IPS-18c (cell line): ENCODE measurements around the gene SLCO2A1.

ENCODE experiments used
- H3K4me3 ChIP-seq: 2 replicates; pipeline ENCODE4 v1.7.0; 2013; ENCODE audit warnings: low read depth, mild to moderate bottlenecking, low read length, moderate library complexity; ENCODE audit not compliant: insufficient read depth
- H3K9me3 ChIP-seq: one replicate; pipeline ENCODE4 v1.6.1; 2013; ENCODE audit warnings: mild to moderate bottlenecking, low read length, moderate library complexity; ENCODE audit not compliant: control insufficient read depth, insufficient read depth

The SLCO2A1 gene

DNA sequence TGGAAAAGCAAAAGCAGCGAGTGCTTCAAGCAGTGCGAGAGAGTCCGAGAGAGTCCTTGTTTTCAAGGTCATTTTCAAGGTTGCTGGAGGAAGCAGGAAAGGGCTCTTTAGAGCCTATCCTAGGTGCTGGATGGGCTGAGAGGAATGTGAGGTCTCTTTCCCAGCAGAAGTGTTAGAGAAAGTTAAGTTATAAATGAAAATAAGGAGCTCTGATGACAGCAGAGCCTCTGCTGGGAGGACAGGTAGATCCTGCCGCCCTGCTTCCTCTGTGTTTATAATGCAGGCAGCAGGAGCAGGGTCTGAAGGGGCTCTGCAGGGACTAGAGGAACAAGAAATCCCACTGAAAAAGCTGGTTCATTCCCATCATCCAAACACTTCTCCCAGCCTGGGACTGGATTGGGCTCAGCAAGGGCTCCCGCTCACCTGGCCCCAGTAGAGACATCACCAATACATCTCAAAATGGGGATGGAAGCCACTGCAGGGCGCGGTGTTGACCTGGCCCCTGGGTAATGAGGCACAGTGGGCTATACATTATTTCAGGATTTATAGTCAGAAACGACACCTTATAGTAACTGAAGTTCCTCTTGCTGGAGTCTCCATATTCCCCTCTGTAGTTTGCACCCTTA, 92.6 kb downstream of the SLCO2A1 start:
- no peak overlapping the region for H3K4me3 ChIP-seq
- no peaks in the 10 kb centered on the region for H3K9me3 ChIP-seq

DNA sequence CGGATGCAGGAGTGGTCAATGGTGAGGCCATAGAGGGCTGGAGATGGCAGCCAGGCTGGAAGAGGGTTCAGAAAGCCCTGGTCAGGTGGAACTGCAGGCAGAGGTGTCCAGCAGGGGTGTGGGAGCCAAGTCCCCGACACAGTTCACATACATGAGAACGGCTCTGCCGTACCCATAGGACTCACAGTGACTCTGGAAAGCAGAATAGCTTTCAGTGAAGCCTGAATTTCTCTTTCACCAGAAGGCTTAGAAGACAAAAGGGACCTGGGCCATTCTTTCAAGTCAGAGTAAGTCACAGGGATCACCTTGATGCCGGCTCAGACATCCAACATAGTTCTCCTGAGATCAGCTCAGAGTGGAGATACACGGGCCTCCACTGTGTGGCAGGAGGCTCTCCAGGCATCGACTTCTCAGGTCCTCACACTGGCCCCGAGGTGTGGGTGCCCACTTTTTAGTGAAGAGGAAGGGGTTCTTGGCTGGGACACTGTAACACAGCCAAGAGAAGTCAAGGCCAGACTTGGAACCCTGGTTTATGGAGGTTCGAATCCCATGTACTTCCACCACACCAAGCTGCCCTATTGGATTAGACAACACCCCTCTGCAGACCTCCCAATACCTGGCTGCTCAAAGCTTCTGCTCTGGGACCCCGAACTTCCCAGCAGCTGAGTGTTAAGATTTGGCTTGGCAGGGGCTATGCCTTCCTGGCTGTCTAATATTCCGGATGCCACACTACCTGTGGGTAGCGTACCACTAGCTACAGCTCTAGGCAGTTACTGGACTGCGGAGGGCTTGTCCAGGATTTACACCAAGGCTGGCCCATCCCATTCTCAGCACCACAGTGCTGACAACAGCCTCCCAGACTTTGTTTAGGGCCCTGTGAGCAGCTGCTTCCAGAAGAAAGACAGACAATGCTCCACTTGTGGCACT, 93.6 kb downstream of the SLCO2A1 start:
- Histone ChIP-seq H3K9me3 (no peaks in the 10 kb centered on the region), H3K4me3 (no peak overlapping the region)

DNA sequence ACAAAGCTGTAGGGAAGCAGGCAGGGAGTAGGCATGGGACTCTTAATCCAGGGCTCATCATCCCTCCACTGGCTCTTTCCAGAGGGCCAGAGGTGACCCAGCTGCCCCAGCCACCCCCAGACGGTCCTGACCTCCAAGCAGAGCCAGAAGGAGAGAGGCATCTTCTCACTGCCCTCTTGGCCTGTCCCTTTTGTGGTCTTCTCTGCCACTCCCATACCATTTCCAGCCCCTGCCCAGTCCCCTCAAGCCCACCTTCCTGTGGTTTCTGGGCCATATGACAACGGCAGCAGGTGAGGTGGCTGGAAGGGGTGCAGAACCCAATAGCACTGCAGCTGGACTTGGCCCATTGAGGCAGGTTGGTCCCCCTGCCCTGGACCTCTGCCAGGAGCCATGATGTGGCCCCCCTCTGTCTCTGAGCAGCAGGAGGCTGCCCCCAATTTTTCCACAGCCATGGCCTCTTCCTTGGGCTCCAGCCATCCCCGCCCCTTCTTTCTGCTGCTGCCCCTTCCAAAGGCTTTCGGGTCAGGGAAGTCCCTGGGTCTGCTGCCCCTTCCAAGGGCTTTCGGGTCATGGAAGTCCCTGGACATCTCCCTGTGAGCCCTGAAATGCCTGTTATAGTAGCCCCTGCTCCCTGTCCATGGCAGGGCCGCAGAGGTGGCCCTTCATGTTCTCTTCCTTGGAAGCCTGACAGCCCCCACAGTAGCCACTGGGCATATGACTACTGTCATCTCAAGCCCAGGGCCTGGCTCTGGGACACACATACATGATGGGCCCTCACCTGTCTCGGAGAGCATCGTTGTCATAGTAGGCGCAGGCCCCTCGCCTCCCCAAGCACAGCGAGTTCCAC, 94.5 kb downstream of the SLCO2A1 start:
- Histone ChIP-seq H3K4me3 (no peak overlapping the region), H3K9me3 (no peaks in the 10 kb centered on the region)

DNA sequence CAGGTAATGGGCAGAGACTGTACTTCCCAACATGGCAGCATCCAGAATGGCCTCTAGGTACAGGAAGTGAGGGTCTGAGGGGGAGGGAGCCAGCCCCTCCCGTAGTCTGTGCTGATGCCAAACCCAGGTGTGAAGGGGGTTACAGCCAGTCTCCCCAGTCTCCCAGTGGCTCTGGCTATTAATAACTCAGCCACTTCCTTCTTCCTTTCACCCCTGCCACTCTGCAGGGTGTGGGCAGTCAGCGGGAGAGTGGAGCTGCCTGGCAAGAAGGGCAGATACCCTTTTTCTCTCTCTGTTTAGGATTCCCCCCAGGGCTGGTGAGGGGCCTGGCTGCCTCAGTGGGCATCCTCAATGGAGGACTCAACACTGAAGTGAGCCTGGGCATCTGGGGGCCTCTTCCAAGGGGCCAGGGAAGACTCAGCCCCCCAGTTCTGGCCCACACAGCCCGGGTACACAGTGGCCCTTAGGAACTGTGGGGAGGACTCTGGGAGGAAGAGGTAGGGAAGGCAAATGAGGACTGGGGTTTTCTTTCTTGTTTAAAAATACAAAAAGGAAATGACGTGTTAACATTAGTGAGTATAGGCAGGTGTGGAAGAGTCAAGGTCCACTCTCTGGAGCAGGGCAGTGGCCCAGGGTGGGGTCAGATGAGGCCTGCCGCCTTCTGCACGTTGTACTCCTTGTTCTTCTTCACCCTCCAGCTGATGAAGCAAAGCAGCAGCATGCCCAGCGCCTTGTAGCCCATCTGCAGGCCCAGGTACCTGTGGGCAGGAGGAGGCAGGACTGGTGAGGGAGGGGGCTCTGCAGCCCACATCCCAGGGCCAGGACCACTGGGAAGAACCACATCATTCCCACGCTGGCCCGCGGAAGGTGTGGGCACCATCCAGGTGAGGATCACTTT, 95.4 kb downstream of the SLCO2A1 start:
- Histone ChIP-seq H3K9me3 (no peaks in the 10 kb centered on the region), H3K4me3 (no peak overlapping the region)

DNA sequence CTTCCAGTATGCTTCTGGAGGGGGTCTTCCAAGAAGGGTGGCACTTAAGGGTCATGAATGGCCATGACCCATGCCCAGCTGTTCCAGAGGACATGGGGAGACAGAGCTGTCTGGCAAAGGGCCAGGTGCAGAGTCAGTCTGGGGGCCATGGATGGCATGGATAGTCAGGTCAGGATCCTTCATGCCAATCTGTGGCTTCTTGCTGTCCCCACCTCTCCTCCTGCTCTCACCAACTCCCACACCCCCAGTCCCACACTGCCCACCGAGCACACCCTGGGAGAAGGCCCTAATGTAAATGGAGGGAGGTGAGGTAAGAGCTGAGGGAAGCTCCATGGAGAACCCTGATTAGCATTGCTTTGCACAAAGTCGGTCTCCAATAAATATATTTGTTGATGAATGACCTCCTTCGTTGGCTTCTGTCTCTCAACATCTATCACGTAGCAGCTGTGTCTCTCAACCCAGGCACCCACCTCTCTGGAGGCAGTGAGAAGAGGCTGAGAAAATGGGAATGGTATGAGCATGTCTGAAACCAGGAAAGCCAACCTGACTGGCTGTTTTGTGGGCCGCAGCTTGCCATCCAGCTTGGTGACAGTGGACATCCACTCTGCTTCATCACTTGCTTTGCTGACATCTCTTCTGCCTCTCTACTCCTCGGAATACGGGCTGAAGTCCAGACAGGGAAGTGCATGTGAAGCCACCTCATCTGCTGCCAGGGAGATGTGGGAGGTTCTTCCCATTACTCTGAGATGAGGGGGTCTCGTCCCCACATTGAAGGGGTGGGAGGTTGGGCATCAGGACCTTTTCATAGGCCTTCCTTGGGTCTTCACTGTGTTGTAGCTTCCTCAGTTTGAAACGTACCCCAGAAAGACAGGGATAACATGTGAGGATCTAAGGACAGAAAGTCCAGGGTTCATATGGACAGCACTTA, 96.4 kb downstream of the SLCO2A1 start:
- Histone ChIP-seq H3K4me3 (no peak overlapping the region), H3K9me3 (no peaks in the 10 kb centered on the region)

DNA sequence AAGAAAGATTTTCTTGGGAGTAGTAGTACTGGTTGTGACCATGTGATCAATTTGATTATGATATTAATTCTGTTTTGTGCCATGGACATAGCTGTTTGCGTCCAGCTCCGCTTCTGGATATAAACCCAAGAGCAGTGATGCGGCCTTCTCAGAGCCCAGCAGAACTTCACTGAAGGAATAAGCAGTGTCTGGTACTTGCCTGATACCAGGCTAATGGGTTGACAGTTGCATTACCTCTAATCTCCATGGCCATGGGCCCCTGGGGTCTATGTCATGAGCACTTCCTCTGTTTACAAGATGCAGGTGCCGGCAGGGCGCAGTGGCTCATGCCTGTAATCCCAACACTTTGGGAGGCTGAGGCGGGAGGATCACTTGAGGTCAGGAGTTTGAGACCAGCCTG, 97.7 kb downstream of the SLCO2A1 start:
- no peaks in the 10 kb centered on the region for H3K9me3 ChIP-seq
- H3K4me3 ChIP-seq = no peak overlapping the region

DNA sequence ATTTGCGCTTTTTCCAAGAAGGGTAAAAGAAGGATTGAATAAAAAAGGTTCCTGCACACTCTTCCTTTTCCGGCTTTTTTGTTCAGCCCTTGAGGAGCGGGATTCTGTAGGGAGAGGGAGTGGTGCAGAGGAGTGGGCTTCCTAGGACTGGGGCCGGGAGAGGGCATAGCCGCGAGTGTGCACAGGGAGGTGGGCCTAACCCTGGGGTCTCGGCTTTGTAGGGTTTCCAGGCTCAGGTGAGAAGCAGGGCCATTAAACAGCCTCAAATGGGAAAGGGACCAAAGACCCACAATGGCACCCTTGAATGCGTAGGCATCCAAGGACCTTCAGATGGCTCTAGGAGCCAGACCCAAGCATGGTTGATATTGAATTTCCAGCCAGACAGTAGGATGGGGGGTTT, 98.6 kb downstream of the SLCO2A1 start:
- Histone ChIP-seq H3K4me3 (no peak overlapping the region), H3K9me3 (no peaks in the 10 kb centered on the region)

DNA sequence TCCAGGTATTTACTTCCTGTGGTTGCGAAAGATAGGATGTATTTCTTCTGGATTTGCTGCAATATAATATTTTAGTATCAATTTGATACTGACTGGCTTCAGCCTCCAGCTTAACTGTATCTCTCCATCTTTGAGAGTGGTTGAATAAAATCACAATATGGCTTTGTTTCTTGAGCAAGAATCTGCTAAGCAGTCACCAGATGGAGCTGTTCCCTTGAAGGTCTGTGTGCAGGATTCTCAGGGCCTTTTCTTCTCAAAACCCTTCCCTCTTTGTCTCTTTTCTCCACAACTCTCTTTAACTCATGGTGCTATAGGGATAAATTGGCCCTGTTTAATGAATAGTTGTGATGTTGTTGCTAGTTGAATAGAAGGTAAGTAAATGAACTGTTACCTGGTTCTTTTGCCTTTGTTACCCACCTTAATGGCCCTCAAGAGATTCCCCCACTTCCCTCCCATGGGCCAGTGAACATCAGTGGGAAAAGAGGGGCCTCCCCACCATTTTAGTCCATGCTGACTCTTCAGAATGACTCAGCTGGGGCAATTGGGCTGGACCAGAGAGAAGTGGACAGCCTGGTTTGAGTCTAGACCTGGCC, 99.3 kb downstream of the SLCO2A1 start:
- H3K9me3 ChIP-seq = no peaks in the 10 kb centered on the region
- no peak overlapping the region for H3K4me3 ChIP-seq

DNA sequence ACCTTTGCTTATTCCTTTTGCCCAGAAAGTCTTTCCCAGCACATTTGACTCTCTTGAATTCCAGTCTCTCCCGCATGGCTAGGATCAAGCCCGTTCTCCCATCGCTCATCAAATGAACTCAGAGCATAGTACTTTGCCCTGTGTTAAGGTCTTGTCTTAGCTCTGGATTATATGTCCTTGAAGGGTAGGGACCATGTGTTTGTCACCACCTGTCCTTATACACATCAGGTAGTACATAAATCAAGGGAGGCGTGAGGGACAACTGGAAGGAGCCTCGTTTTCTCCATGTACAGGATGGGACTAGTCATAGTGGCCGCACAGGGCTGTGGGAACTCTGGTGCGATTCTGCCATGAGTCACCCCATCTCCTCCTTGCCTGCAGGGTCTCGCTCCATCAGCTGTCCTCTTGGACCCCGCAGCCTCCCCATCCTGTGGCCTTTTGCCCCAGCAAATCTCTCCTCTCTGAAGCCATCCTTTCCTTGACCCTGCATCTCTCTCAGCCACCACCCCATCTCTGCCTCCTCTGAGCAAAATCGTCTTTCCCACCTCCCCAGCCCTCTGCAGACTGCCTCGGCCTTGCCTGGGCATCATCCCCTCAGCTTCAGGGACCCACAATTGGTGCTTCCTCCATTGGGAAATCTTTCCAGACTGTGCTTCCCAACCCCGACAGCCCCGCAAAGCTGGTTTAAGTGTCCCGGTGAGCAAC, 100.7 kb downstream of the SLCO2A1 start:
- Histone ChIP-seq H3K4me3 (no peak overlapping the region), H3K9me3 (no peaks in the 10 kb centered on the region)

DNA sequence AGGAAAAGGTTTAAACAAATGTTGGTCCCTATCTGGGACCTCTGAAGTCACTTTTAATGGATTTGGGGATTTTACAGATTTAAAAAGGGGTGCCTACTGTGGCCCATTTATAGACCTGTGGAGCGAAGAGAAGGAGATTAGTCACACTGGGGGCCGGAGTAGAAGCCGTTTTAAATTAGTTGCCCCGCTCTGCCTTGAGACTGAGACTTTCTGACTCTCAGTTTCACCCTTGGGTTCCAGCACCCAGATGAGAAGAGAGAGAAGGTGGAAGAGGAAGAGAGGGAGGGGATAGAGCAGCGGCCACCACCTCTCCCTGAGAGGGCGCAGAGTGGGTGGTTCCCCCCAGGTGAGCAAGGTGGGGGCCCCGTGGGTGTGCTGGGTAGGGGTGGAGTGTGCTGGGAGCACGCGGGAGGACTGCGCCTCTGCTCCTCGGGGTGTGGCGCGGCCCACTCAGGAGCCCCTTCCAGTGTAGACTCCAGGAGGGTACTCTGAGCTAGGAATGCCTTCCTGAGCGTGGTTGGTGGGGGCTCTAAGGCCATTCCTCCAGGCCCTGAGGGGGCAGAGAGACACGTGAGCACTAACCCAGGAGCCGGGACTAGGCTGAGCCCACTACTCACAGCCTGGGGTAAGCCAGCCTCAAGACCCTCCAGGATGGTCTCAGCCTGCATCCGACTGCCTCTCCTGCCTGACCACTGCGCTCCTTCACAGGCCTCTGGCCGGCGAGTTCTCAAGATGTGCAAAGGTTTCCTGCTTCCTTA, 101.4 kb downstream of the SLCO2A1 start:
- no peak overlapping the region for H3K4me3 ChIP-seq
- H3K9me3 ChIP-seq = no peaks in the 10 kb centered on the region

DNA sequence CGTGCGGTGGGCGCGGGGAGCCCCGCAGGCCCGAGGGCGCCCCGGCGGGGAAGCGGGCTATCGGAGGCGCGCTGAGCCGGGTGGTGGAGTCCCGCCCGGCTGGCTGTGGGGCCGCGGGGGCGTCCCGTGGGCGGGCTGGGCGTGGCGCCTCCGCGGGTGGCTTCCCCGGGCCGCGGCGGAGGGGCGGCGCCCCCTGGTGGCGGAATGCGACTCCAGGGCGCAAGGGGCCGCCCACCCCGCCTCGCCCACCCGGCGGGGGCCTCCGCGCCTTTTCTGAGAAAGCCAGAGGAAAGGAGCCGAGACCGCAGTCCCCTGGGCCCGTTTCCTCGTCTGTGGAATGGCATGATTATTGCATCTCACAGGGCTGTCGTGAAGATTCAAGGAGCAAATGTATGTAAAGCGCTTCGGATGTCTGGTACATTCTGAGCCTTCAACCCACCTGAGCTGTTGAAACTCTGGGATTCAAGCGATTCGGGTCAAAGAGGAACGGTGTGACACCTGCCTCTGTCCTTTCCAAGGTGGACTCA, 102.1 kb downstream of the SLCO2A1 start:
- Histone ChIP-seq H3K9me3 (no peaks in the 10 kb centered on the region), H3K4me3 (peak overlapping the region; percentile 60)

DNA sequence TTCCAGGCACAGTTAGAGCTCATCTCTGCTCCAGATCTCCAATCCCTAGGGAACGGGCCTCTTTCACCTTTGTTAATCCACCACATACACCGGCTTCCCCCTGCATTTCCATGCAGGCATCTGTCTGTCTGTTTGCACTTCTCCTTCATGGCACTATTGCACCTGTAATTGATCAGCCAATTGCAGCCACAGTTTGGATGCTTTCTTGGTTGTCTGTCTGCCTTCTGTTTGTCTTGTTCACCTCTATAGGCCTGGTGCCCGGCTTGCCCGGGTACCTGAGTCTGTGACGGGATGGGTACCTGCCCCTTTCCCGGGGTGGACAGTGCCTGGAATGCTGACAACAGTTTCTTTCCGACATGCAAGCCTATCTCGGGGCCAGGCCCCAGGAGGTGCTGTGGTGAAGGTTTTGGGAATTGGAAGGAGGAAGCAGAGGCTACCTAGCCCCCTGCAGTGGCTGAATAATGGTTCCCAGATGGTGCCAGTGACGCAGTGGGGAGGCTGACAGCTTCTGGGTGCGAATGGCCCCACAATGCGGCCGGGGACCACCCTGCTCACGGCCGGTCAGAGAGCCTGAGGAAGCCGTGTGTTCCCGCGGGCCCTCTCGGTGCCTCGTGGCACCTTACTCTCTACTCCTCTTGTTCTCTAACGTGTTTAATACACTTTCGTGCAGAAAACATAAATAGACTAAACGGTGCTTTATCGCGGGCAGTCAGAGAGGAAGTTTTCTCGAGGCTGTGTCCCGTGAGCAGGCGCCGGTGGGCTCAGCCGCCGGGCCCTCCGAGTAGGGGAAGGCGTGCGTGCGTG, 102.8 kb downstream of the SLCO2A1 start:
- H3K4me3 ChIP-seq = peak overlapping the region; percentile 60

DNA sequence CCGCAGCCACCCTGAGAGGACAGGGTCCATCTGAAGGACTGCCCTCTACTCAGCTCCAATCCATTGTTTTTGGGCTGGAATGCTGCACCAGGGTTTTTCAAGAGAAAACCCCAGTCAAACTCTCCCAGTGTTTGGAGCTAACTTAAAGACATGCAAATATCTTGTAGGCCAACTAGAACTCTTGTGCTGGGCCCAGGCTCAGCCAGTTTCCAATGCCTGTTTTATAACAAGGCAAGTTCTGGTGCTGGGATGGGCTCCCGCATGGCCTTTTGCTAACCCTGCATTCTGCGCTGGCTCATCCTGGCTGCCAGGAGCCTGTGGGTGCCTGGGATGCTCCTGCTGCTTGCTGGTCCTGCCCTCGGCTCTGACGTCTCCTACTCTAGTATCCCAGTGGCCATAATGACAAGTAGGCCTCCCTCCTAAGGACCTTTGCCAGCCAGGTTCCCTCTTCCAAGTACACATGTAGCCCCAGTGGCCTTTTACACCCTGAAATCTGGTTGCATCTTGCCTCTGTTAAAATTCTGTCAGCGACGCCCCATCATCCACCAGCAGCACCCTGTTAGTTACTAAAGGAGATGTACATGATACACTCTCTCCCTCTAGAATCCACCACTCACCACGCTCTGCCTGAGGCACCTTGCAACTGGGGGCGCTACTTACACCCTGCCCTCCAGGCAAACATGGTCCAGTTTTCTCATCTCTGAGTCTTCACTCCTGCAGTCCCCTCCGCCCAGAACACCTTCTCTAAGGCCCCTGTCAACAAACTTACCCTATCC, 103.6 kb downstream of the SLCO2A1 start:
- no peaks in the 10 kb centered on the region for H3K9me3 ChIP-seq
- no peak overlapping the region for H3K4me3 ChIP-seq

More for the DNA sequence above, 102.8 kb downstream of the SLCO2A1 start:
- no peaks in the 10 kb centered on the region for H3K9me3 ChIP-seq
